Measurements from ENCODE around the gene ZNF236. TPM values are rescaled to one million over a fixed set of nuclear protein-coding genes. Genes with fewer than 3 reads are reported as not detected.

Gene ZNF236
- total and polyA plus RNA-seq, 4 donors = 0.83 to 8.2 (median 5.0) TPM

GRCh38 chr18:76903386-76903785, 81.0 kb downstream of the ZNF236 start:
- Histone ChIP-seq H3K9ac (ENCODE audit: low read depth in 1 of 2, low read length in 2 of 2) (no peak overlapping the region), H3K4me1 (ENCODE audit: control insufficient read depth in 4 of 4, insufficient read depth in 4 of 4, low read length in 3 of 4) (no peaks in the 10 kb centered on the region), H3K27ac (ENCODE audit: low read depth in 1 of 2, low read length in 2 of 2) (no peak overlapping the region), H3K9me3 (ENCODE audit: control insufficient read depth in 4 of 4, low read length in 3 of 4) (no peaks in the 10 kb centered on the region), H3K27me3 (ENCODE audit: control insufficient read depth in 4 of 4, insufficient read depth in 4 of 4, low read length in 3 of 4) (no peaks in the 10 kb centered on the region), H3K36me3 (ENCODE audit: control insufficient read depth in 4 of 4, insufficient read depth in 3 of 4, low read depth in 1 of 4, low read length in 3 of 4) (peaks cover 3 to 25% (median 17%) of the 10 kb centered on the region in 4 donors), H3K4me3 (ENCODE audit: low read depth in 1 of 3, low read length in 3 of 3) (no peak overlapping the region)
- 92% methylated on average over 6 of the region's 6 CpGs for WGBS
- TF ChIP-seq HNF4G (IDR thresholded peaks at IDR 0.05) (no peak), RXRA (IDR thresholded peaks at IDR 0.05) (no peak), GABPA (IDR thresholded peaks at IDR 0.05 in 1 of 2, conservative IDR thresholded peaks at IDR 0.05 in 1 of 2) (no peak), EGR1 (IDR thresholded peaks at IDR 0.05; ENCODE audit: low read depth in 2 of 2) (no peak), REST (IDR thresholded peaks at IDR 0.05) (no peak), TAF1 (conservative IDR thresholded peaks at IDR 0.05) (no peak), MAX (IDR thresholded peaks at IDR 0.05) (no peak), HNF4A (conservative IDR thresholded peaks at IDR 0.05) (no peak), RAD21 (IDR thresholded peaks at IDR 0.05) (no peak), ATF3 (IDR thresholded peaks at IDR 0.05) (no peak), FOXA1 (IDR thresholded peaks at IDR 0.05) (no peak), SP1 (IDR thresholded peaks at IDR 0.05) (no peak), FOXA2 (IDR thresholded peaks at IDR 0.05) (no peak), YY1 (IDR thresholded peaks at IDR 0.05) (no peak), JUND (IDR thresholded peaks at IDR 0.05) (no peak), NR2F2 (IDR thresholded peaks at IDR 0.05) (no peak)
- TF ChIP-seq, protein P1, sequence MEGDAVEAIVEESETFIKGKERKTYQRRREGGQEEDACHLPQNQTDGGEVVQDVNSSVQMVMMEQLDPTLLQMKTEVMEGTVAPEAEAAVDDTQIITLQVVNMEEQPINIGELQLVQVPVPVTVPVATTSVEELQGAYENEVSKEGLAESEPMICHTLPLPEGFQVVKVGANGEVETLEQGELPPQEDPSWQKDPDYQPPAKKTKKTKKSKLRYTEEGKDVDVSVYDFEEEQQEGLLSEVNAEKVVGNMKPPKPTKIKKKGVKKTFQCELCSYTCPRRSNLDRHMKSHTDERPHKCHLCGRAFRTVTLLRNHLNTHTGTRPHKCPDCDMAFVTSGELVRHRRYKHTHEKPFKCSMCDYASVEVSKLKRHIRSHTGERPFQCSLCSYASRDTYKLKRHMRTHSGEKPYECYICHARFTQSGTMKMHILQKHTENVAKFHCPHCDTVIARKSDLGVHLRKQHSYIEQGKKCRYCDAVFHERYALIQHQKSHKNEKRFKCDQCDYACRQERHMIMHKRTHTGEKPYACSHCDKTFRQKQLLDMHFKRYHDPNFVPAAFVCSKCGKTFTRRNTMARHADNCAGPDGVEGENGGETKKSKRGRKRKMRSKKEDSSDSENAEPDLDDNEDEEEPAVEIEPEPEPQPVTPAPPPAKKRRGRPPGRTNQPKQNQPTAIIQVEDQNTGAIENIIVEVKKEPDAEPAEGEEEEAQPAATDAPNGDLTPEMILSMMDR (IDR thresholded peaks at IDR 0.05; ENCODE audit: low read depth, low read length, missing input control) = no peak
- TF ChIP-seq, protein P2, sequence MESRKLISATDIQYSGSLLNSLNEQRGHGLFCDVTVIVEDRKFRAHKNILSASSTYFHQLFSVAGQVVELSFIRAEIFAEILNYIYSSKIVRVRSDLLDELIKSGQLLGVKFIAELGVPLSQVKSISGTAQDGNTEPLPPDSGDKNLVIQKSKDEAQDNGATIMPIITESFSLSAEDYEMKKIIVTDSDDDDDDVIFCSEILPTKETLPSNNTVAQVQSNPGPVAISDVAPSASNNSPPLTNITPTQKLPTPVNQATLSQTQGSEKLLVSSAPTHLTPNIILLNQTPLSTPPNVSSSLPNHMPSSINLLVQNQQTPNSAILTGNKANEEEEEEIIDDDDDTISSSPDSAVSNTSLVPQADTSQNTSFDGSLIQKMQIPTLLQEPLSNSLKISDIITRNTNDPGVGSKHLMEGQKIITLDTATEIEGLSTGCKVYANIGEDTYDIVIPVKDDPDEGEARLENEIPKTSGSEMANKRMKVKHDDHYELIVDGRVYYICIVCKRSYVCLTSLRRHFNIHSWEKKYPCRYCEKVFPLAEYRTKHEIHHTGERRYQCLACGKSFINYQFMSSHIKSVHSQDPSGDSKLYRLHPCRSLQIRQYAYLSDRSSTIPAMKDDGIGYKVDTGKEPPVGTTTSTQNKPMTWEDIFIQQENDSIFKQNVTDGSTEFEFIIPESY (IDR thresholded peaks at IDR 0.05) = no peak
- no peak for DNase-seq (ENCODE audit: low spot score)

Data from liver (tissue), 9 donors.